ENCODE results near the gene ICE2. TPM values are rescaled to one million over a fixed set of nuclear protein-coding genes. Genes with fewer than 3 reads are reported as not detected.

ICE2 gene
- total RNA-seq, 2 donors from 2014 or later, result 89.4 to 99.7 TPM

DNA sequence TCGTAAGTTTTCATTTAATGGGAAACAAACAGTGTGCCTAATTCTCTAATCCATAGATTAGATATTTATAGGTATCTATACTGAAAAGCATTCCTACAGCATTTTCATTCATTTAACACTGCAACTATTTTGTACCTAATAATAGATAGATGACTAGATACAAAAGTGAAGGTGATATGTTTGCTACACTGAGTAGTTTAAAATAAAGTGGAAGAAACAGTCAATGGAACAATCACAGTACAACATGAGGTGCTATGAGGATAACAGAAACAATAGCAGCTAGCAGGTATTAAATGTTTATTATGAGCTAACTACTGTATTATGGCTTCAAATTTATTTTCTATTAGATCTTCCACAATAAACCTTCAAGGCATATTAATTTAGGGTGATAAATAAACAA lies 50.0 kb downstream of the ICE2 start:
- Mint-ChIP-seq H3K27me3 (ENCODE audit: insufficient read depth) (no peaks in the 10 kb centered on the region), H3K27ac (no peak overlapping the region), H3K36me3 (ENCODE audit: low read depth) (peaks cover 32% of the 10 kb centered on the region), H3K4me1 (peaks cover 10% of the 10 kb centered on the region), H3K9me3 (no peaks in the 10 kb centered on the region), H3K4me3 (no peak overlapping the region)
- Histone ChIP-seq H3K4me1 (ENCODE audit: control insufficient read depth, insufficient read depth, low read length) (no peaks in the 10 kb centered on the region), H3K36me3 (ENCODE audit: control insufficient read depth, insufficient read depth, low read length) (peaks cover 45% of the 10 kb centered on the region), H3K9ac (ENCODE audit: extremely low read depth, low read length, poor library complexity, severe bottlenecking) (no peak overlapping the region), H3K4me3 (ENCODE audit: low read length) (no peak overlapping the region), H3K27me3 (ENCODE audit: control insufficient read depth, insufficient read depth, low read length, poor library complexity, severe bottlenecking) (no peaks in the 10 kb centered on the region), H3K9me3 (ENCODE audit: control insufficient read depth, low read length) (no peaks in the 10 kb centered on the region), H3K27ac (ENCODE audit: low read depth, low read length) (no peak overlapping the region)
- TF ChIP-seq, protein P1, sequence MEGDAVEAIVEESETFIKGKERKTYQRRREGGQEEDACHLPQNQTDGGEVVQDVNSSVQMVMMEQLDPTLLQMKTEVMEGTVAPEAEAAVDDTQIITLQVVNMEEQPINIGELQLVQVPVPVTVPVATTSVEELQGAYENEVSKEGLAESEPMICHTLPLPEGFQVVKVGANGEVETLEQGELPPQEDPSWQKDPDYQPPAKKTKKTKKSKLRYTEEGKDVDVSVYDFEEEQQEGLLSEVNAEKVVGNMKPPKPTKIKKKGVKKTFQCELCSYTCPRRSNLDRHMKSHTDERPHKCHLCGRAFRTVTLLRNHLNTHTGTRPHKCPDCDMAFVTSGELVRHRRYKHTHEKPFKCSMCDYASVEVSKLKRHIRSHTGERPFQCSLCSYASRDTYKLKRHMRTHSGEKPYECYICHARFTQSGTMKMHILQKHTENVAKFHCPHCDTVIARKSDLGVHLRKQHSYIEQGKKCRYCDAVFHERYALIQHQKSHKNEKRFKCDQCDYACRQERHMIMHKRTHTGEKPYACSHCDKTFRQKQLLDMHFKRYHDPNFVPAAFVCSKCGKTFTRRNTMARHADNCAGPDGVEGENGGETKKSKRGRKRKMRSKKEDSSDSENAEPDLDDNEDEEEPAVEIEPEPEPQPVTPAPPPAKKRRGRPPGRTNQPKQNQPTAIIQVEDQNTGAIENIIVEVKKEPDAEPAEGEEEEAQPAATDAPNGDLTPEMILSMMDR (conservative IDR thresholded peaks at IDR 0.05), result no peak
- DNase-seq, result no peak
- no CpG with 5 or more reads among the region's 1 CpG for WGBS, 2 experiments (ENCODE audit: insufficient coverage in 1 of 2, insufficient read length in 1 of 2)

DNA sequence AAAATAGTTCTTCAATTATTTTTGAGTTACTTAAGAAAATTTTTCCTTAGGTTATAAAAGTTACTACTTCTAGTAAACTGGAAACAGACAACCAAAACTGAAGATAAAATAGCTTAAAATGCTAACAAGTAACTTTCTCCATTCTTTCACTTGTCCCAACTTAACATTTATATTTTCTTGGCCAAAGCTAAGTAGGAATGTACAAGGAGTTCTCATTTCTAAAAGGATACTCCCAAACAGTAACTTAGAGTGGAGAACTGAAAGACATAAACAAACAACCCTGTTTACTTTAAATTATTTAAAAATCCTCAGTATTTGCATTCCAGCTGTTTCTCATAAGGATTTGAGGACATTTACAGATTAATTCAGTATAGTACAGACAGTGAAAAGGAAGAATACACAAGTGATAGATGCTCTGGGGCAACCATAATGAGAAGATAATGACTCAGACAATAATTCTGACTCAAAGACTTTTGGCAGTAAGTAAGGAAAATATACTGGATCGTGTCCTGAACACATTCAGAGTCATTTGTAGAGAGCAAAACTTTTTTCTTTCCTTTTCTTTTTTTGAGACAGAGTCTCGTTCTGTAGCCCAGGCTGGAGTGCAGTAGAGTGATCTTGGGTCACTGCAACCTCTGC lies 52.0 kb downstream of the ICE2 start:
- no peaks in the 10 kb centered on the region for H3K9me3 ChIP-seq (ENCODE audit: control insufficient read depth, low read length)
- H3K27me3 ChIP-seq (ENCODE audit: control insufficient read depth, insufficient read depth, low read length, poor library complexity, severe bottlenecking), result no peaks in the 10 kb centered on the region
- H3K9ac ChIP-seq (ENCODE audit: extremely low read depth, low read length, poor library complexity, severe bottlenecking), result no peak overlapping the region
- no peak overlapping the region for H3K27ac ChIP-seq (ENCODE audit: low read depth, low read length)
- no peak overlapping the region for H3K4me3 Mint-ChIP-seq
- H3K36me3 Mint-ChIP-seq (ENCODE audit: low read depth), result peaks cover 33% of the 10 kb centered on the region
- WGBS, 2 experiments (ENCODE audit: insufficient coverage in 1 of 2, insufficient read length in 1 of 2), result 88 to 90% methylated on average over 2 of the region's 2 CpGs
- H3K4me1 ChIP-seq (ENCODE audit: control insufficient read depth, insufficient read depth, low read length), result no peaks in the 10 kb centered on the region
- H3K9me3 Mint-ChIP-seq, result no peaks in the 10 kb centered on the region
- no peak overlapping the region for H3K27ac Mint-ChIP-seq
- peaks cover 16% of the 10 kb centered on the region for H3K4me1 Mint-ChIP-seq
- peaks cover 59% of the 10 kb centered on the region for H3K36me3 ChIP-seq (ENCODE audit: control insufficient read depth, insufficient read depth, low read length)
- no peaks in the 10 kb centered on the region for H3K27me3 Mint-ChIP-seq (ENCODE audit: insufficient read depth)
- TF ChIP-seq, protein P1 (conservative IDR thresholded peaks at IDR 0.05), result no peak
- H3K4me3 ChIP-seq (ENCODE audit: low read length), result no peak overlapping the region
- no peak for DNase-seq

DNA sequence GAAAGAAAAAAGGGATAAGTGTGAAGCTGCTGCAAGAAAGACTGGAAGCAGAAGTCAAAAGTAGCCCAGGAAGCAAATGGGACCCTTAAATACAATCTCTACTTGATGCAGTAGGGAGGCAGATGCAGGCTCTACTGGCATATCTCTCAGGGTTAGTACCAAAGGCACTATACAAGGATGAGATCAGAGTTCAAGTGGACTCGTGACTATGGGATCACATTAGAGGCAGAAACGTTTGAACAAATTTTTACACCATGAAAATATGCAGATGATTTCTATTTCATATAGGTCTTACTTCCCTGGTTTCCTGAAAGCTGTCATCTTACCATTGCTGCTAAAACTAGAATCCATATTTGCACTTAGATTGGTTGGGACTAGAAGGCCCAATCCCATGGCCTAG lies 53.5 kb downstream of the ICE2 start:
- no peaks in the 10 kb centered on the region for H3K4me1 ChIP-seq (ENCODE audit: control insufficient read depth, insufficient read depth, low read length)
- H3K9ac ChIP-seq (ENCODE audit: extremely low read depth, low read length, poor library complexity, severe bottlenecking), result no peak overlapping the region
- no peaks in the 10 kb centered on the region for H3K9me3 Mint-ChIP-seq
- H3K27me3 ChIP-seq (ENCODE audit: control insufficient read depth, insufficient read depth, low read length, poor library complexity, severe bottlenecking), result no peaks in the 10 kb centered on the region
- H3K27ac ChIP-seq (ENCODE audit: low read depth, low read length), result no peak overlapping the region
- H3K4me3 Mint-ChIP-seq, result no peak overlapping the region
- peaks cover 16% of the 10 kb centered on the region for H3K4me1 Mint-ChIP-seq
- WGBS, 2 experiments (ENCODE audit: insufficient coverage in 1 of 2, insufficient read length in 1 of 2), result 90 to 100% methylated on average over 2 of the region's 2 CpGs
- H3K9me3 ChIP-seq (ENCODE audit: control insufficient read depth, low read length), result no peaks in the 10 kb centered on the region
- peaks cover 48% of the 10 kb centered on the region for H3K36me3 ChIP-seq (ENCODE audit: control insufficient read depth, insufficient read depth, low read length)
- no peak overlapping the region for H3K4me3 ChIP-seq (ENCODE audit: low read length)
- H3K36me3 Mint-ChIP-seq (ENCODE audit: low read depth), result peaks cover 20% of the 10 kb centered on the region
- H3K27ac Mint-ChIP-seq, result no peak overlapping the region
- no peaks in the 10 kb centered on the region for H3K27me3 Mint-ChIP-seq (ENCODE audit: insufficient read depth)
- no peak for DNase-seq
- TF ChIP-seq, protein P1 (conservative IDR thresholded peaks at IDR 0.05), result no peak

All from endodermal cell (in vitro differentiated cells).